GM12878 (cell line): Measurements from ENCODE around the gene UVRAG.

Source experiments
- POLR2AphosphoS5 ChIP-seq: IDR thresholded peaks from 2 replicates; pipeline ENCODE4 v1.6.1; 2011; ENCODE audit warnings: mild to moderate bottlenecking, low read length, inconsistent platforms
- RFX5 ChIP-seq: IDR thresholded peaks from 2 replicates; pipeline ENCODE4 v1.6.1; 2011; ENCODE audit warnings: low read depth, low read length, improper control_type of control experiment
- SMAD1 ChIP-seq: fragments of 450-650 bp; IDR thresholded peaks from 2 replicates; pipeline ENCODE4 v1.6.1; 2018; ENCODE audit warnings: mild to moderate bottlenecking, low read depth; ENCODE audit not compliant: partially characterized antibody
- TF ChIP-seq, protein P1 (sequence below), 3 experiments: IDR thresholded peaks in 2 of 3; conservative IDR thresholded peaks in 1 of 3; 2 replicates each; pipeline ENCODE4 v1.5.1; 2011; ENCODE audit warnings: low read depth in 3 of 3, low read length in 3 of 3, mild to moderate bottlenecking in 3 of 3, control low read depth in 2 of 3, moderate library complexity in 2 of 3, inconsistent platforms in 1 of 3, mixed read lengths in 1 of 3; ENCODE audit not compliant: control insufficient read depth in 2 of 3, insufficient read depth in 1 of 3; ENCODE audit errors: extremely low read depth in 1 of 3

GRCh38 chr11:75813124-75813523 lies 1.9 kb upstream of the UVRAG start:
- TF ChIP-seq SMAD1 (no peak), POLR2AphosphoS5 (peak; percentile 43; the same call in 1 of the 2 replicates), RFX5 (no peak)
- TF ChIP-seq, protein P1, sequence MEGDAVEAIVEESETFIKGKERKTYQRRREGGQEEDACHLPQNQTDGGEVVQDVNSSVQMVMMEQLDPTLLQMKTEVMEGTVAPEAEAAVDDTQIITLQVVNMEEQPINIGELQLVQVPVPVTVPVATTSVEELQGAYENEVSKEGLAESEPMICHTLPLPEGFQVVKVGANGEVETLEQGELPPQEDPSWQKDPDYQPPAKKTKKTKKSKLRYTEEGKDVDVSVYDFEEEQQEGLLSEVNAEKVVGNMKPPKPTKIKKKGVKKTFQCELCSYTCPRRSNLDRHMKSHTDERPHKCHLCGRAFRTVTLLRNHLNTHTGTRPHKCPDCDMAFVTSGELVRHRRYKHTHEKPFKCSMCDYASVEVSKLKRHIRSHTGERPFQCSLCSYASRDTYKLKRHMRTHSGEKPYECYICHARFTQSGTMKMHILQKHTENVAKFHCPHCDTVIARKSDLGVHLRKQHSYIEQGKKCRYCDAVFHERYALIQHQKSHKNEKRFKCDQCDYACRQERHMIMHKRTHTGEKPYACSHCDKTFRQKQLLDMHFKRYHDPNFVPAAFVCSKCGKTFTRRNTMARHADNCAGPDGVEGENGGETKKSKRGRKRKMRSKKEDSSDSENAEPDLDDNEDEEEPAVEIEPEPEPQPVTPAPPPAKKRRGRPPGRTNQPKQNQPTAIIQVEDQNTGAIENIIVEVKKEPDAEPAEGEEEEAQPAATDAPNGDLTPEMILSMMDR (IDR thresholded peaks at IDR 0.05 in 2 of 3, conservative IDR thresholded peaks at IDR 0.05 in 1 of 3; ENCODE audit: control insufficient read depth in 2 of 3, extremely low read depth in 1 of 3, insufficient read depth in 1 of 3, low read depth in 3 of 3, low read length in 3 of 3): no peak
